HG02840 (cell line): ENCODE results near the gene ALKBH7.

ENCODE experiments used
- ATAC-seq: cut with Tn5 transposase; IDR thresholded peaks from one replicate; pipeline ENCODE4 v1.9.1; 2021; ENCODE audit warnings: mild to moderate bottlenecking, moderate library complexity, moderate number of reproducible peaks; ENCODE audit not compliant: unreplicated experiment, low FRiP score

ALKBH7 gene

DNA sequence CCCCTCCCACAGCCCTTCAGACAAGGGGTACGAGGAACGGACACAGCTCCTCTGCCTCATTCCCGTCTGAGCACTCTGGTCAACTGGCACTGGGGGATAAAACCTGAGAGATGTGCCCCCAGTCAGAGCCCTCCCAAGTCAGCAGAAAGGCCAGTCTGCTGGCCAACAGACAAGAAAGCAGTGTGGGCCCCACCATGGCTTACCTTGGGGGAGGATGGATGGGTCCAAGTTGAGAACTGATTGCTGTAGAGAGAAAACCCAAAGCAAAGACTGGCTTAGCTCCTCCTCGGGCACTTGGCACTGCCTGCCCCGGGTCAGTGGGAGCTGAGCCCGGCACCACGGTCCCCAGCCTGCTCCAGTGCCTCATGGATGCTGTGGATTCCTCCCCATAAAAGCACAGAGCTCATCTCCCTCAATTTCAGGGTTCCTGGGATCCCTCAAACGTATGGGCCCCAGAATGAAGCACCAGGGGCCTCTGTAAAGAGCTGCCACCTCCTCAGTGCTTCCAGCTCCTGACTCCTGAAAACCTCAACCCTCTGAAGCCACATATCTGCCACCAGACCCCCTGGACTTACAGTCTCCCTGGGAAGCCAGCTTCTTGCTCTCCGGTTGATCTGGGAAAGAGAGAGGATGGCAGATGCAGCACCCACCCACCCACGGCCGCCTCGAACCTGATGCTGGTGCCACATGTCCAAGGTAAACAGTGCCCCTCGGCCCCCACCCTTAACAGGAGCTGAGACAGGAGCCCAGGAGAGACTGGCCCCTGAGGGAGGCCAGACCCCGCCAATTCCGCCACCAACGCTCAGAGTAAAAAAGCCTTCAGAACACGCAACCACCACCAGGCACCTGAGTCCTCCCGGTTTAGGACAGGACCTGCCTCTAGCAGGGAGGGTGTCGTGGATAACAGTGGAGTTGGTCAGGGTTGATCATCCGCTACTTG, 48.8 kb downstream of the ALKBH7 start:
- no peak for ATAC-seq

DNA sequence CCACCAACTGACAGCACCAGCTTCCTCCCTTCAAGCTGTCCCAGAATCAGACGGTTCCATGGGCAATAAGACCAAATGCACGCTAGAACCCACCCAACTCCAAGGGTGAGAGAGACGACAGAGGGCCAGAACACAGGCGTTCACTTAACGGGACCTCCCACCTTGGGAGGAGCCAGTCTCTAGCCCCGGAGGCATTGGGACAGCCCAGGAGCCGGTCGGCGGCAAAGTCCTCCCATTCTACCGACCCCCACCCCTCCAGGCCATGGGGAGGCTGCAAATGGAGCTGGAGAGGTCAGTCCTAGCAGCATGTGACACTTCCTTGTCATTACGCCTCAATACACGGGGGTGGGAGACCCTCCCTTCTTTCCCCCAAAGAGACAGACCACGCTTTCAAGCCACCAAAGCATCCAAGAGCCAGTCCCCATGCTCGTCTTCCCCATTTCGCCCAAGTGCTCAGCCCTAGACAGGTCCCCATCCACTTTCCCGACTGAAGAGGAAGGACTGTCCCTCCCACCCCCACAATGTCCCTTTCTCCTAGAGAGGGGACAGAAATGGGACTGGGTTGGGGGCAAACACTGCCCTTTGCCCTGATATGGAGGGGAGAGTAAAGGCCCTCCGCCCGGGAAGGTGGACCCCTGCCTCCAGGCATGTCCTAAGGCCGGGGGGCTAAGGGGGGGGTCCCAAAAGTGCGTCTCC, 51.1 kb downstream of the ALKBH7 start:
- ATAC-seq = no peak

DNA sequence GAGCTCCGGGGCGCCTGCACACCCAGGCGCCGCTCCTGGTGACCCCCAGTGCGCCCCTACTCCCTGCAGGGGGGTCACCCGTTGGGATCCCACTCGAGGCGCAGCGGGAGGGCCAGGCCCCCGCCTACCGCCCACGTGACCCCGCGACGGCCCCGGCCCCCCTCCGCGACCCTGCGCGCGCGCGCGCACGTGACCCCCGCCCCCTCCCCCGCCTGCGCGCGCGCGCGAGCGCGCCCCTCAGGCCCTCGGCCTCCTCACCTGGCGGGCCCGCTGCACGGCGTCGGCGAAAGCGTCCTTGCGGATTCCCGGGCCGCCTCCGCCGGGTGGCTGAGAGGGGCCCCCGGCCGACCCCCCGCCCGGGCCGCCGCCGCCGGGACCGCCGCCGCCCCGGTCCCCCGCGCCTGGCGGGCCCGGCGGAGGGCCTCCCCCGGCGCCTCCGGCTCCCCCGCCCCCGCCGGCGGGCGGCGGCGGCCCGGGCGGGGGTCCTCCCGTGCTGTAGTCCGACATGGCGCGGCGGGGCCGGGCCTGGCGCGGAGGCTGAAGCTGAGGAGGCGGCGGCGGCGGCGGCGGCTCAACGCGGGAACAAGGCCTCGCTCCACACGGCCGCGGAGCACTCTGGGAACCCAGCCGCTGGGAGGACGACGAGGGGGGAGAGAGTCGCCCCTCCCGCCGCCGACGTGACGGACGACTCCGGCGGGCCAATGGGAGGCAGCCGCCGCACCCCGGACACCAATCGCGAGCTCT, 51.8 kb downstream of the ALKBH7 start, which contains the start of gene KHSRP:
Gene KHSRP (minus strand): TSS at position 617 of the 744 bp plus-strand sequence. CDS start 110 bp downstream, at position 507.
- no peak for ATAC-seq
